ENCODE measurements around the gene GAA.

GAA gene

DNA sequence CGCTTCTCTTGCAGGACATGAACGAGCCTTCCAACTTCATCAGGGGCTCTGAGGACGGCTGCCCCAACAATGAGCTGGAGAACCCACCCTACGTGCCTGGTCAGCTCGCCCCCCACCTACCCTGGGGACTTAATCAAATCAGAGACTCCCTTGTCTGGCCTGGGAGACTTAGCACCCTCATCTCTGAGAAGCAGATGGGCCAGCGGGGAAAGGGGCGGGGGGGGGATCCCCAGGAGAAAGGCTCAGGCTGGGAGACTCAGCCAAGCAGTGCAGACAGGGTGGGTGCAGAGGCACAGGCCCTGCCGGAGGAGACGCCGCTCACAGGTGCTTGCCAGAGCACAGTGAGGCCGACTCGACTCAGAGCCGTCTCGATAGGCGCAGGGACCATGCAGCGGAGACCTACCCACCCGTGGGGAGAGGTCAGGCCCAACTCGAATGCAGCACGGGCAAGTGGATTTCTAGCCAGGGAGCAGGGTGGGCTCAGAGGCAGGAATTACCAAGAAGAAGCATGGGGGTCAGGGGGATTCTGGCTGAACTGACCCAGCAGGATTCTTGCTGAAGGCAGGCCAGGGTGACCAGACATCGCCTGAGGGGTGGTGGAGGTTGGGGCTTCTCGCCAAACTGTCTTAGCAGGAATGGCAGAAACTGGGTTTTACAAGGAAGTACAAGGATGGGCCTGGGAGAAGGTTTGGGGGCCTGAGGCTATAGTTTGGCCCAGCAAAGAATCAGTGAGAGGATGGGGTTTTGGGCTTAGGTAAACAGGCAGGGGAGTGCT, 9.7 kb downstream of the GAA start:
- in situ Hi-C loops (cut with MboI; ENCODE audit: low pct_unique_long_range_greater_than_20kb, low sequenced_read_pairs, unreplicated experiment), result no loop called here
- no peak for DNase-seq (ENCODE audit: low spot score)
- TF ChIP-seq, protein P1, sequence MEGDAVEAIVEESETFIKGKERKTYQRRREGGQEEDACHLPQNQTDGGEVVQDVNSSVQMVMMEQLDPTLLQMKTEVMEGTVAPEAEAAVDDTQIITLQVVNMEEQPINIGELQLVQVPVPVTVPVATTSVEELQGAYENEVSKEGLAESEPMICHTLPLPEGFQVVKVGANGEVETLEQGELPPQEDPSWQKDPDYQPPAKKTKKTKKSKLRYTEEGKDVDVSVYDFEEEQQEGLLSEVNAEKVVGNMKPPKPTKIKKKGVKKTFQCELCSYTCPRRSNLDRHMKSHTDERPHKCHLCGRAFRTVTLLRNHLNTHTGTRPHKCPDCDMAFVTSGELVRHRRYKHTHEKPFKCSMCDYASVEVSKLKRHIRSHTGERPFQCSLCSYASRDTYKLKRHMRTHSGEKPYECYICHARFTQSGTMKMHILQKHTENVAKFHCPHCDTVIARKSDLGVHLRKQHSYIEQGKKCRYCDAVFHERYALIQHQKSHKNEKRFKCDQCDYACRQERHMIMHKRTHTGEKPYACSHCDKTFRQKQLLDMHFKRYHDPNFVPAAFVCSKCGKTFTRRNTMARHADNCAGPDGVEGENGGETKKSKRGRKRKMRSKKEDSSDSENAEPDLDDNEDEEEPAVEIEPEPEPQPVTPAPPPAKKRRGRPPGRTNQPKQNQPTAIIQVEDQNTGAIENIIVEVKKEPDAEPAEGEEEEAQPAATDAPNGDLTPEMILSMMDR (IDR thresholded peaks at IDR 0.05; ENCODE audit: extremely low read depth, insufficient read depth, missing control alignments), result no peak

GRCh38 chr17:80111702-80112470, 10.5 kb downstream of the GAA start:
- TF ChIP-seq, protein P1 (IDR thresholded peaks at IDR 0.05; ENCODE audit: extremely low read depth, insufficient read depth, missing control alignments), result no peak
- in situ Hi-C loops (cut with MboI; ENCODE audit: low pct_unique_long_range_greater_than_20kb, low sequenced_read_pairs, unreplicated experiment), result no loop called here
- no peak for DNase-seq (ENCODE audit: low spot score)

GRCh38 chr17:80112471-80113032, 11.2 kb downstream of the GAA start:
- no peak for DNase-seq (ENCODE audit: low spot score)
- in situ Hi-C loops (cut with MboI; ENCODE audit: low pct_unique_long_range_greater_than_20kb, low sequenced_read_pairs, unreplicated experiment), result no loop called here
- TF ChIP-seq, protein P1 (IDR thresholded peaks at IDR 0.05; ENCODE audit: extremely low read depth, insufficient read depth, missing control alignments), result no peak

GRCh38 chr17:80113033-80113484, 11.7 kb downstream of the GAA start:
- DNase-seq (ENCODE audit: low spot score), result no peak
- TF ChIP-seq, protein P1 (IDR thresholded peaks at IDR 0.05; ENCODE audit: extremely low read depth, insufficient read depth, missing control alignments), result no peak
- in situ Hi-C loops (cut with MboI; ENCODE audit: low pct_unique_long_range_greater_than_20kb, low sequenced_read_pairs, unreplicated experiment), result no loop called here

- in situ Hi-C loops (cut with MboI; ENCODE audit: low pct_unique_long_range_greater_than_20kb, low sequenced_read_pairs, unreplicated experiment), result no loop called here
- DNase-seq (ENCODE audit: low spot score), result no peak
- TF ChIP-seq, protein P1 (IDR thresholded peaks at IDR 0.05; ENCODE audit: extremely low read depth, insufficient read depth, missing control alignments), result no peak
Observed at GRCh38 chr17:80114758-80115157, 13.4 kb downstream of the GAA start.

DNA sequence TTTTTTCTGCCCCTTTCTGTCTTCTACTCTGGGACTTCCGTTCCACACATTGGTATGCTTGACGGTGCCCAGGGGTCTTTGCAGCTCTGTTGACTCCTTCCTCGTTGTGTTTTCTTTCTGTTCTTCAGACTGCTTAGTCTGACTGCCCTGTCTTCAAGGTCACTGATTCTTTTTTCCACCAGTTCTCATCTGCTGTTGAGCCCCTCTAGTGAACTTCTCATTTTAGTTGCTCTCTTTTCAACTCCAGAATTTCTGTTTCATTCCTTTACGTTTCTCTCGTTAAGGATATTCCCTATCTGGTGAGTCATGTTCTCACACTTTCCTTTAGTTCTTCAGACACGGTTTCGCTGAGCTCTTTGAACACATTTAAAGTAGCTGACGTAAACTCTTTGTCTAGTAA, 13.8 kb downstream of the GAA start:
- no peak for DNase-seq (ENCODE audit: low spot score)
- in situ Hi-C loops (cut with MboI; ENCODE audit: low pct_unique_long_range_greater_than_20kb, low sequenced_read_pairs, unreplicated experiment), result no loop called here
- TF ChIP-seq, protein P1 (IDR thresholded peaks at IDR 0.05; ENCODE audit: extremely low read depth, insufficient read depth, missing control alignments), result no peak
